Measurements from ENCODE around the gene MTUS2. TPM values are rescaled to one million over a fixed set of nuclear protein-coding genes. Genes with fewer than 3 reads are reported as not detected.

MTUS2 gene
- total RNA-seq, 1 donor: 0.36 TPM

GRCh38 chr13:29137995-29138394, 317.9 kb downstream of the MTUS2 start:
- no peak for DNase-seq (ENCODE audit: low read depth)
- TF ChIP-seq CTCF (IDR thresholded peaks at IDR 0.05; ENCODE audit: insufficient read depth, low read length): no peak
- H3K4me3 ChIP-seq (ENCODE audit: low read depth, low read length): no peak overlapping the region

- TF ChIP-seq CTCF (IDR thresholded peaks at IDR 0.05; ENCODE audit: insufficient read depth, low read length): no peak
- no peak for DNase-seq (ENCODE audit: low read depth)
- no peak overlapping the region for H3K4me3 ChIP-seq (ENCODE audit: low read depth, low read length)
Measured at GRCh38 chr13:29140277-29140676, 320.1 kb downstream of the MTUS2 start.

GRCh38 chr13:29143847-29144246, 323.7 kb downstream of the MTUS2 start:
- TF ChIP-seq CTCF (IDR thresholded peaks at IDR 0.05; ENCODE audit: insufficient read depth, low read length): no peak
- no peak overlapping the region for H3K4me3 ChIP-seq (ENCODE audit: low read depth, low read length)
- no peak for DNase-seq (ENCODE audit: low read depth)

- no peak for DNase-seq (ENCODE audit: low read depth)
- H3K4me3 ChIP-seq (ENCODE audit: low read depth, low read length): no peak overlapping the region
- TF ChIP-seq CTCF (IDR thresholded peaks at IDR 0.05; ENCODE audit: insufficient read depth, low read length): no peak
Measured at GRCh38 chr13:29154390-29154789, 334.3 kb downstream of the MTUS2 start.

- DNase-seq (ENCODE audit: low read depth): no peak
- no peak overlapping the region for H3K4me3 ChIP-seq (ENCODE audit: low read depth, low read length)
- no peak for TF ChIP-seq CTCF (IDR thresholded peaks at IDR 0.05; ENCODE audit: insufficient read depth, low read length)
Measured at GRCh38 chr13:29156136-29156535, 336.0 kb downstream of the MTUS2 start.

GRCh38 chr13:29159871-29160270, 339.7 kb downstream of the MTUS2 start:
- DNase-seq (ENCODE audit: low read depth): no peak
- no peak overlapping the region for H3K4me3 ChIP-seq (ENCODE audit: low read depth, low read length)
- no peak for TF ChIP-seq CTCF (IDR thresholded peaks at IDR 0.05; ENCODE audit: insufficient read depth, low read length)

- no peak for TF ChIP-seq CTCF (IDR thresholded peaks at IDR 0.05; ENCODE audit: insufficient read depth, low read length)
- no peak for DNase-seq (ENCODE audit: low read depth)
- H3K4me3 ChIP-seq (ENCODE audit: low read depth, low read length): no peak overlapping the region
Measured at GRCh38 chr13:29160862-29161261, 340.7 kb downstream of the MTUS2 start.

Data from fibroblast of the aortic adventitia (primary cell).